ENCODE measurements around the gene MLH1.

- no peak for TF ChIP-seq CTCF (IDR thresholded peaks at IDR 0.05)
- TF ChIP-seq EP300 (IDR thresholded peaks at IDR 0.05) = no peak
These were observed 31.6 kb downstream of the MLH1 start for GRCh38 chr3:37024820-37025405.

Measured in ovary (tissue), 3 donors.